HepG2 (cell line): ENCODE measurements around the gene ASTN2. TPM values are rescaled to one million over a fixed set of nuclear protein-coding genes. Genes with fewer than 3 reads are reported as not detected.

Experiments used
- ATAC-seq: fragments of 200-7000 bp; cut with Tn5 transposase; 3 replicates; pipeline ENCODE4 v1.9.1; 2020; ENCODE audit warnings: mild to moderate bottlenecking, moderate library complexity
- BruUV-seq: library from RNA; stranded (reverse); fragments of 400-500 nt; replicated peaks from 2 replicates; lab custom pipeline; 2021; lab: Mats Ljungman, UMichigan
- CTCF ChIA-PET: fragments of 300-600 bp; formaldehyde crosslinking; extraction: SDS; loops from one replicate; lab custom pipeline; 2021; ENCODE audit warnings: low total read pairs, inconsistent platforms, low intra/inter-chr PET ratio; lab: Yijun Ruan, JAX
- POLR2A ChIA-PET: fragments of 350-600 bp; sonication (Branson Sonifier 250); formaldehyde crosslinking; loops from one replicate; lab custom pipeline; 2020; ENCODE audit warnings: antibody characterized with exemption, inconsistent platforms; lab: Yijun Ruan, JAX
- DNase-seq: peaks from one replicate; pipeline ENCODE4 v3.0.0-alpha.2; 2015; ENCODE audit warnings: low spot score
- FAIRE-seq: peaks from 3 replicates; lab custom pipeline; 2011; peaks lifted over from hg19 to GRCh38; lab: Jason Lieb, UNC
- H2AFZ ChIP-seq: one replicate; pipeline ENCODE4 v1.6.1; 2011; ENCODE audit warnings: low read length, inconsistent platforms
- H3K27ac ChIP-seq: fragments of 300-600 bp; 3 replicates; pipeline ENCODE4 v1.8.0; 2011; ENCODE audit warnings: mixed run types, mild to moderate bottlenecking, mixed read lengths, low read length, inconsistent platforms; ENCODE audit not compliant: insufficient read depth; ENCODE audit errors: extremely low read length
- H3K27me3 ChIP-seq, 2 experiments: fragments of 200-600 bp in 1 of 2; 2 replicates in 1 of 2; 3 replicates in 1 of 2; pipeline versions ENCODE4 v1.6.0 to v1.8.0; 2011; ENCODE audit warnings: low read length in 2 of 2, mild to moderate bottlenecking in 2 of 2, moderate library complexity in 2 of 2, inconsistent platforms in 1 of 2; ENCODE audit not compliant: insufficient read depth in 2 of 2, control insufficient read depth in 1 of 2
- H3K36me3 ChIP-seq, 2 experiments: fragments of 200-600 bp in 1 of 2; replicated peaks in 1 of 2; 2 replicates in 1 of 2; 3 replicates in 1 of 2; pipeline versions ENCODE4 v1.5.1 to v1.8.0; 2011; ENCODE audit warnings: low read length in 2 of 2, inconsistent platforms in 1 of 2; ENCODE audit not compliant: insufficient read depth in 2 of 2, control insufficient read depth in 1 of 2
- H3K4me1 ChIP-seq: 2 replicates; pipeline ENCODE4 v1.5.1; 2012; ENCODE audit warnings: low read length, inconsistent platforms; ENCODE audit not compliant: insufficient read depth
- H3K4me2 ChIP-seq: 2 replicates; pipeline ENCODE4 v1.6.0; 2011; ENCODE audit warnings: low read depth, low read length, inconsistent platforms
- H3K4me3 ChIP-seq, 3 experiments: fragments of 200-600 bp in 1 of 3; sonication (generic), shearing (Covaris generic) in 1 of 3; replicated peaks in 1 of 3; 2 replicates each; pipeline ENCODE4 v1.5.1; 2011 to 2016; ENCODE audit warnings: low read length in 3 of 3, inconsistent platforms in 2 of 3, low read depth in 2 of 3, mild to moderate bottlenecking in 2 of 3, control low read depth in 1 of 3, mixed read lengths in 1 of 3; ENCODE audit not compliant: insufficient read depth in 1 of 3
- H3K79me2 ChIP-seq: one replicate; pipeline ENCODE4 v1.6.1; 2011; ENCODE audit warnings: low read length, inconsistent platforms; ENCODE audit not compliant: insufficient read depth
- H3K9ac ChIP-seq: 2 replicates; pipeline ENCODE4 v1.6.0; 2011; ENCODE audit warnings: mild to moderate bottlenecking, low read depth, low read length, inconsistent platforms; ENCODE audit not compliant: insufficient read depth
- H3K9me3 ChIP-seq: 2 replicates; pipeline ENCODE4 v1.5.1; 2012; ENCODE audit warnings: mild to moderate bottlenecking, low read length
- H4K20me1 ChIP-seq: 2 replicates; pipeline ENCODE4 v1.6.0; 2011; ENCODE audit warnings: inconsistent platforms, mild to moderate bottlenecking, low read length, moderate library complexity; ENCODE audit not compliant: insufficient read depth
- GFI1 ChIP-seq: sonication (generic); formaldehyde crosslinking; IDR thresholded peaks from 2 replicates; pipeline ENCODE4 v1.5.0; 2020; ENCODE audit warnings: missing genetic modification reagents, mild to moderate bottlenecking, borderline replicate concordance
- GLI4 ChIP-seq: sonication (generic); formaldehyde crosslinking; IDR thresholded peaks from 2 replicates; pipeline ENCODE4 v1.5.1; 2020; ENCODE audit warnings: missing genetic modification reagents, mild to moderate bottlenecking, moderate library complexity, borderline replicate concordance
- ZXDC ChIP-seq: sonication (generic); formaldehyde crosslinking; IDR thresholded peaks from 2 replicates; pipeline ENCODE4 v1.5.0; 2020; ENCODE audit warnings: mild to moderate bottlenecking, missing genetic modification reagents
- WGBS: methylation state at CpG from one replicate; pipeline ENCODE4 v1.1.6; 2017; ENCODE audit warnings: low lambda C conversion rate; 5-methylcytosine and 5-hydroxymethylcytosine counted together
- in situ Hi-C: cut with HindIII; loops from 2 replicates; pipeline ENCODE4 v1.10.0; 2017; ENCODE audit warnings: low pct_unique_long_range_greater_than_20kb; ENCODE audit not compliant: extremely low pct_ligation_motif_present
- intact Hi-C: fragments of 100-400 bp; cut with micrococcal nuclease; formaldehyde crosslinking; loops from one replicate; pipeline ENCODE4 v1.10.0; 2022; ENCODE audit not compliant: unreplicated experiment
- polyA plus RNA-seq, 8 experiments: library from polyadenylated mRNA; depleted of rRNA in 3 of 8; stranded (reverse) in 7 of 8; unstranded in 1 of 8; fragments of >200 nt; fragmentation: Illumina TruSeq in 4 of 8; extraction: Trizol in 4 of 8; gene quantifications; 2 replicates each; pipeline versions ENCODE4 v1.2.1 to v1.2.3, GENCODE V29; 2011 to 2016; ENCODE audit warnings: low read depth in 4 of 8, missing spikeins in 1 of 8, mixed read lengths in 1 of 8; ENCODE audit not compliant: insufficient read depth in 1 of 8
- total RNA-seq, 5 experiments: library from RNA; depleted of rRNA; stranded (reverse); fragments of >200 nt; fragmentation: Illumina TruSeq; extraction: Trizol; gene quantifications; 2 replicates each; pipeline ENCODE4 v1.2.3, GENCODE V29; 2016; ENCODE audit warnings: low read depth in 1 of 5

Gene ASTN2
- total and polyA plus RNA-seq, 2 of the 13 experiments (the other 11 are each of a cell fraction or from before 2014, with no cell fraction given): 5.2 to 13.5 TPM

- DNase-seq: no peak
- TF ChIP-seq GFI1 (CRISPR knock-in tag) (no peak), GLI4 (CRISPR knock-in tag) (no peak), ZXDC (CRISPR knock-in tag) (0 out of 2 replicates have a peak, but pooled peaks have one; percentile 31)
- TF ChIP-seq, all 625 proteins: peak for 1
- no peak overlapping the region for H2AFZ ChIP-seq
- no peak overlapping the region for H3K27ac ChIP-seq
- H4K20me1 ChIP-seq: no peaks in the 10 kb centered on the region
- H3K4me3 ChIP-seq: no peak overlapping the region
- ChIA-PET CTCF (interaction anchor here (3.4 kb wide), 1 partner anchor 123 kb away, joined by 39 read pairs; no protein-coding TSS in a partner anchor), POLR2A (no interaction called here)
- no peaks in the 10 kb centered on the region for H3K4me1 ChIP-seq
- H3K79me2 ChIP-seq: no peaks in the 10 kb centered on the region
- no TSS peak for BruUV-seq
- H3K36me3 ChIP-seq: no peaks in the 10 kb centered on the region
- H3K9ac ChIP-seq: no peak overlapping the region
- H3K27me3 ChIP-seq: 0 out of 5 replicates have a peak, but pooled peaks cover 2 to 11% of the 10 kb centered on the region in 2 experiments
- intact Hi-C loops (loop anchor here (1.0 to 5.0 kb wide), 2 partner anchors 124 to 676 kb away; no protein-coding TSS in a partner anchor), in situ Hi-C loops (loop anchor here (5.0 to 25.0 kb wide), 2 partner anchors 121 to 676 kb away; partner anchors contain the start of gene ASTN2)
- WGBS: 30% methylated on average over 7 of the region's 8 CpGs
- FAIRE-seq (no peak), ATAC-seq (peak; percentile 44)
- H3K4me2 ChIP-seq: peak overlapping the region; percentile 6; the same call in 1 of the 2 replicates
- H3K9me3 ChIP-seq: no peaks in the 10 kb centered on the region
Observed at GRCh38 chr9:116736399-116737151, 678.3 kb downstream of the ASTN2 start.
